ENCODE data around the gene ANXA2. TPM values are rescaled to one million over a fixed set of nuclear protein-coding genes. Genes with fewer than 3 reads are reported as not detected.

The ANXA2 gene
- total RNA-seq, 2 donors from 2014 or later, result 58.2 to 89.3 TPM

GRCh38 chr15:60328852-60329443 lies 68.8 kb downstream of the ANXA2 start:
- H3K9me3 Mint-ChIP-seq, result no peaks in the 10 kb centered on the region
- H3K4me1 Mint-ChIP-seq (ENCODE audit: low read depth), result peaks cover 8% of the 10 kb centered on the region
- H3K36me3 Mint-ChIP-seq (ENCODE audit: insufficient read depth in 2 of 2), result no peaks in the 10 kb centered on the region
- peak; percentile 21 to 33 for DNase-seq
- ATAC-seq (replicated peaks in 1 of 2), result no peak
- H3K4me3 Mint-ChIP-seq, result no peak overlapping the region
- peaks cover 63% of the 10 kb centered on the region for H3K27me3 Mint-ChIP-seq (ENCODE audit: low read depth)
- no peak overlapping the region for H3K27ac Mint-ChIP-seq

GRCh38 chr15:60326824-60327654 lies 70.7 kb downstream of the ANXA2 start:
- H3K4me1 Mint-ChIP-seq (ENCODE audit: low read depth), result peaks cover 8% of the 10 kb centered on the region
- DNase-seq (peak; percentile 22 to 61), ATAC-seq (replicated peaks in 1 of 2) (no peak)
- H3K4me3 Mint-ChIP-seq, result no peak overlapping the region
- peaks cover 49% of the 10 kb centered on the region for H3K27me3 Mint-ChIP-seq (ENCODE audit: low read depth)
- H3K27ac Mint-ChIP-seq, result no peak overlapping the region
- no peaks in the 10 kb centered on the region for H3K9me3 Mint-ChIP-seq
- no peaks in the 10 kb centered on the region for H3K36me3 Mint-ChIP-seq (ENCODE audit: insufficient read depth in 2 of 2)

- Mint-ChIP-seq H3K27me3 (ENCODE audit: low read depth) (peaks cover 44% of the 10 kb centered on the region), H3K4me3 (no peak overlapping the region), H3K9me3 (no peaks in the 10 kb centered on the region), H3K36me3 (ENCODE audit: insufficient read depth in 2 of 2) (no peaks in the 10 kb centered on the region), H3K4me1 (ENCODE audit: low read depth) (peaks cover 8% of the 10 kb centered on the region), H3K27ac (no peak overlapping the region)
- ATAC-seq (replicated peaks in 1 of 2), result no peak
- DNase-seq, result no peak
Measured at GRCh38 chr15:60326343-60326742, 71.4 kb downstream of the ANXA2 start.

DNA sequence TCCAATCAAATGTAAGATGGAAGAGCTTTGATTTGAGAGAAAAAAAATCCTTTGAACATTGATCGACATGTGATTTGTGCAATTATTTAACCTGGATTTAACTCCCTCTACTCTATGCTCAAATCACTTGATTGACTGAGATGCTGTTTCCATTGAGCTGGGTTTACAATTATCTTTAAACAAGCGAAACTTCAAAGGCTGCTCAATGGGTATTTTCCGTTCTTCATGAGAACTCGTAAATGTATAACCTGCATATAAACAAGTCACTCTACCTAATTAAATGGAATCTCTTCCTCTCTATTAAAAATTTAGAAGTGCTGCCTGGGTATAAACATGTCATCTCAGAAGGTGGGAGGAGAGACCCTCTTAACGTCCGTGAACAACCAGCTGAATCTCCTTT lies 71.9 kb downstream of the ANXA2 start:
- no peaks in the 10 kb centered on the region for H3K36me3 Mint-ChIP-seq (ENCODE audit: insufficient read depth in 2 of 2)
- H3K4me3 Mint-ChIP-seq, result no peak overlapping the region
- peaks cover 8% of the 10 kb centered on the region for H3K4me1 Mint-ChIP-seq (ENCODE audit: low read depth)
- H3K27ac Mint-ChIP-seq, result no peak overlapping the region
- ATAC-seq (replicated peaks in 1 of 2) (no peak), DNase-seq (no peak)
- no peaks in the 10 kb centered on the region for H3K9me3 Mint-ChIP-seq
- H3K27me3 Mint-ChIP-seq (ENCODE audit: low read depth), result peaks cover 44% of the 10 kb centered on the region

- Mint-ChIP-seq H3K4me3 (no peak overlapping the region), H3K27ac (no peak overlapping the region), H3K27me3 (ENCODE audit: low read depth) (peaks cover 44% of the 10 kb centered on the region), H3K4me1 (ENCODE audit: low read depth) (peaks cover 8% of the 10 kb centered on the region), H3K9me3 (no peaks in the 10 kb centered on the region), H3K36me3 (ENCODE audit: insufficient read depth in 2 of 2) (no peaks in the 10 kb centered on the region)
- ATAC-seq (replicated peaks in 1 of 2) (no peak), DNase-seq (no peak)
Measured at GRCh38 chr15:60324706-60325438, 72.9 kb downstream of the ANXA2 start.

- Mint-ChIP-seq H3K27ac (no peak overlapping the region), H3K9me3 (no peaks in the 10 kb centered on the region), H3K36me3 (ENCODE audit: insufficient read depth in 2 of 2) (no peaks in the 10 kb centered on the region), H3K4me3 (no peak overlapping the region), H3K27me3 (ENCODE audit: low read depth) (peaks cover 39% of the 10 kb centered on the region), H3K4me1 (ENCODE audit: low read depth) (peaks cover 8% of the 10 kb centered on the region)
- no peak for ATAC-seq (replicated peaks in 1 of 2)
- no peak for DNase-seq
Measured at GRCh38 chr15:60323322-60323721, 74.5 kb downstream of the ANXA2 start.

DNA sequence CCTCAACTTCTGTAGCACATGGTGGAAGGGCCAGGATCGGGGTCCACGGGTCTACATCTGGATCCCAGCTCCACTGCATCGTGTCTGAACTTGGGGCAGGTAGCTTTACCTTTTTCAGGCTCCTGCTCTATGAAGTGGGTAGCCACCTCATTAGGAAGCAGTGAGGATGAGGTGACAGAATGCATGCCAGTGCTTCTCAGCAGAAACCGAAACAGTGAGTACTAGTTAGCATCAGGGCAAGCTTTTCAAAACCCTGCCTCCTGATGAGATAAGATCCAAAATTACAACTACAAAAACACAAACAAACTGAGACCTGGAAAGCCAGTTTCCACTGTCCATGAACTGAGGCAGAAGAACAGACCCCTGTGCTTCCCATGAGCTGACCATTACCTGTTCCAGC lies 77.4 kb downstream of the ANXA2 start:
- H3K27me3 Mint-ChIP-seq (ENCODE audit: low read depth), result peaks cover 18% of the 10 kb centered on the region
- no peak overlapping the region for H3K27ac Mint-ChIP-seq
- peaks cover 5% of the 10 kb centered on the region in 2 donors for H3K9me3 Mint-ChIP-seq
- peaks cover 5% of the 10 kb centered on the region for H3K4me1 Mint-ChIP-seq (ENCODE audit: low read depth)
- H3K36me3 Mint-ChIP-seq (ENCODE audit: insufficient read depth in 2 of 2), result peaks cover 4 to 5% of the 10 kb centered on the region in 2 donors
- no peak for ATAC-seq (replicated peaks in 1 of 2)
- H3K4me3 Mint-ChIP-seq, result no peak overlapping the region
- no peak for DNase-seq

DNA sequence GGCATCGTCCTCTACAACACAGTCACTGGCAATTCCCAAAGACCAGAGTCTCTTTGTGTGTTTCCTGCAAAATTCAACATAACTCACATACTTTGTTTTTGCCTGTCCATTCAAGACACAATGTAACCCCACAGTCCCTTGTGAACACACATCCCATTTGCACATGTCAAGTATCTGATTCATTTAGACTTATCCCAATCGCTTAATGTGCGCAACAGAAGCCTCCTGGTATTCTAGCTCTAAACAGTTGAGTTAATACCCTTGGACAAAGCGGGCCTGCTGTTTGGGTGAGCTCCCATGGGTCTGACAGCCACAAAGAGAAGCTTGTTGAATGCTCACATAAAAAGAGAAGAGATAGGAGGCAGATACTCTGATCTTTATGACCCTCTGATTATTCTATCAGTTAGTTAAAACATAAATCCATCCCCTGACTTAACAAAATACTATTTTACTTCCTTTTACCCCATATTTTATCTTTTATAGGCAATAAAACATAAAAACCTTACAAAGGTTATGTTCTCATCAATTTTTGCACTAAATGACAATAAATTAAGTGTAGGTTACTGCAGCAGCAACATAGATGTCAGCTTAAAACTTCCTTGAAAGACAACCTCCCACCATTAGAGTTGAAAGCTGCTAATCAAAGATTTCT lies 79.4 kb downstream of the ANXA2 start:
- peaks cover 5% of the 10 kb centered on the region for H3K4me1 Mint-ChIP-seq (ENCODE audit: low read depth)
- ATAC-seq (replicated peaks in 1 of 2) (no peak), DNase-seq (no peak)
- peak overlapping the region; percentile 68 for H3K27ac Mint-ChIP-seq
- H3K4me3 Mint-ChIP-seq, result no peak overlapping the region
- H3K27me3 Mint-ChIP-seq (ENCODE audit: low read depth), result no peaks in the 10 kb centered on the region
- H3K36me3 Mint-ChIP-seq (ENCODE audit: insufficient read depth in 2 of 2), result peaks cover 4 to 9% of the 10 kb centered on the region in 2 donors
- H3K9me3 Mint-ChIP-seq, result peaks cover 6 to 8% of the 10 kb centered on the region in 2 donors

GRCh38 chr15:60316961-60317360 lies 80.8 kb downstream of the ANXA2 start:
- H3K4me3 Mint-ChIP-seq, result no peak overlapping the region
- no peaks in the 10 kb centered on the region for H3K27me3 Mint-ChIP-seq (ENCODE audit: low read depth)
- peaks cover 5% of the 10 kb centered on the region for H3K4me1 Mint-ChIP-seq (ENCODE audit: low read depth)
- no peak overlapping the region for H3K27ac Mint-ChIP-seq
- H3K9me3 Mint-ChIP-seq, result peaks cover 6 to 8% of the 10 kb centered on the region in 2 donors
- peaks cover 4 to 9% of the 10 kb centered on the region in 2 donors for H3K36me3 Mint-ChIP-seq (ENCODE audit: insufficient read depth in 2 of 2)
- ATAC-seq (replicated peaks in 1 of 2), result no peak
- no peak for DNase-seq

DNA sequence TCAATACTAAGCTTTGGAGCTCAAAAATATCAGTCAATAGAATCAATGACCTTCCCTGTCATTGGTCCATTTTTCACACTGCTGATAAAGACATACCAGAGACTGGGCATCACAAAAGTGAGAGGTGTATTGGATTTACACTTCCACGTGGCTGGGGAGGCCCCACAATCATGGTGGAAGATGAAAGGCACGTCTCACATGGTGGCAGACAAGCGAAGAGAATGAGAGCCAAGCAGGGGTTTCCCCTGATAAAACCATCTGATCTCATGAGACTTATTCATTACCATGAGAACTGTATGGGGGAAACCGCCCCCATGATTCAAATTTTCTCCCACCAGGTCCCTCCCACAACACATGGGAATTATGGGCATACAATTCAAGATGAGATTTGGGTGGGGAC lies 81.9 kb downstream of the ANXA2 start:
- Mint-ChIP-seq H3K4me1 (ENCODE audit: low read depth) (peaks cover 5% of the 10 kb centered on the region), H3K36me3 (ENCODE audit: insufficient read depth in 2 of 2) (peaks cover 4 to 9% of the 10 kb centered on the region in 2 donors), H3K27me3 (ENCODE audit: low read depth) (peaks cover 4% of the 10 kb centered on the region), H3K27ac (no peak overlapping the region), H3K9me3 (peaks cover 6 to 8% of the 10 kb centered on the region in 2 donors), H3K4me3 (no peak overlapping the region)
- no peak for ATAC-seq (replicated peaks in 1 of 2)
- DNase-seq, result no peak

GRCh38 chr15:60313906-60314305 lies 83.9 kb downstream of the ANXA2 start:
- peaks cover 4 to 9% of the 10 kb centered on the region in 2 donors for H3K36me3 Mint-ChIP-seq (ENCODE audit: insufficient read depth in 2 of 2)

GRCh38 chr15:60307034-60307433 lies 90.8 kb downstream of the ANXA2 start:
- H3K9me3 Mint-ChIP-seq, result peaks cover 2 to 3% of the 10 kb centered on the region in 2 donors
- no peak overlapping the region for H3K4me3 Mint-ChIP-seq
- DNase-seq, result no peak
- ATAC-seq (replicated peaks in 1 of 2), result no peak
- H3K36me3 Mint-ChIP-seq (ENCODE audit: insufficient read depth in 2 of 2), result peaks cover 0 to 2% of the 10 kb centered on the region in 2 donors
- no peaks in the 10 kb centered on the region for H3K4me1 Mint-ChIP-seq (ENCODE audit: low read depth)
- no peak overlapping the region for H3K27ac Mint-ChIP-seq
- peaks cover 9% of the 10 kb centered on the region for H3K27me3 Mint-ChIP-seq (ENCODE audit: low read depth)

More at GRCh38 chr15:60313906-60314305, 83.9 kb downstream of the ANXA2 start:
- Mint-ChIP-seq H3K27ac (no peak overlapping the region), H3K27me3 (ENCODE audit: low read depth) (peaks cover 7% of the 10 kb centered on the region), H3K4me1 (ENCODE audit: low read depth) (peaks cover 5% of the 10 kb centered on the region), H3K4me3 (no peak overlapping the region), H3K9me3 (peaks cover 6 to 8% of the 10 kb centered on the region in 2 donors)
- DNase-seq, result no peak
- ATAC-seq (replicated peaks in 1 of 2), result no peak

- H3K4me1 Mint-ChIP-seq (ENCODE audit: low read depth), result no peaks in the 10 kb centered on the region
Measured at GRCh38 chr15:60301024-60301423, 96.8 kb downstream of the ANXA2 start.

More at GRCh38 chr15:60301024-60301423, 96.8 kb downstream of the ANXA2 start:
- H3K4me3 Mint-ChIP-seq, result no peak overlapping the region
- H3K27me3 Mint-ChIP-seq (ENCODE audit: low read depth), result peaks cover 7% of the 10 kb centered on the region
- ATAC-seq (replicated peaks in 1 of 2) (no peak), DNase-seq (no peak)
- H3K27ac Mint-ChIP-seq, result no peak overlapping the region
- H3K36me3 Mint-ChIP-seq (ENCODE audit: insufficient read depth in 2 of 2), result peaks cover 0 to 2% of the 10 kb centered on the region in 2 donors
- peaks cover 2 to 3% of the 10 kb centered on the region in 2 donors for H3K9me3 Mint-ChIP-seq

Data from activated T-cell treated with anti-CD3 and anti-CD28 coated beads, Interleukin-2, amount 50 U/mL, for 72 hours (primary cell).